NOMO-1 treated with DMSO at 0.1 percent for 48 hours (cell line): Measurements from ENCODE around the gene SLC12A2.

Experiments
- DNase-seq: peaks from one replicate; lab custom pipeline; 2025; ENCODE audit not compliant: unreplicated experiment; lab: John Stamatoyannopoulos, UW

Gene SLC12A2

GRCh38 chr5:128163991-128164390 is 80.4 kb downstream of the SLC12A2 start:
- no peak for DNase-seq

- no peak for DNase-seq
Observed at GRCh38 chr5:128169401-128170017, 85.9 kb downstream of the SLC12A2 start.

GRCh38 chr5:128172102-128172501 is 88.5 kb downstream of the SLC12A2 start:
- no peak for DNase-seq

- no peak for DNase-seq
Observed at GRCh38 chr5:128174951-128175350, 91.4 kb downstream of the SLC12A2 start.

- no peak for DNase-seq
Observed at GRCh38 chr5:128192368-128192767, 108.8 kb downstream of the SLC12A2 start.

- DNase-seq: no peak
Observed at GRCh38 chr5:128193665-128194390, 110.3 kb downstream of the SLC12A2 start.

- DNase-seq: no peak
Observed at GRCh38 chr5:128195316-128195715, 111.8 kb downstream of the SLC12A2 start.

- DNase-seq: no peak
Observed at GRCh38 chr5:128196080-128196479, 112.5 kb downstream of the SLC12A2 start.

- DNase-seq: no peak
Observed at GRCh38 chr5:128196791-128197190, 113.2 kb downstream of the SLC12A2 start.

- DNase-seq: no peak
Observed at GRCh38 chr5:128197896-128198522, 114.4 kb downstream of the SLC12A2 start.

GRCh38 chr5:128199104-128199503 is 115.5 kb downstream of the SLC12A2 start:
- DNase-seq: no peak

GRCh38 chr5:128199611-128200010 is 116.0 kb downstream of the SLC12A2 start:
- no peak for DNase-seq

- peak; percentile 35 for DNase-seq
Observed at GRCh38 chr5:128201065-128201926, 117.7 kb downstream of the SLC12A2 start.

- no peak for DNase-seq
Observed at GRCh38 chr5:128202320-128202719, 118.8 kb downstream of the SLC12A2 start.

GRCh38 chr5:128208436-128208835 is 124.9 kb downstream of the SLC12A2 start:
- no peak for DNase-seq

- DNase-seq: no peak
Observed at GRCh38 chr5:128212191-128212806, 128.7 kb downstream of the SLC12A2 start.

- peak; percentile 53 for DNase-seq
Observed at GRCh38 chr5:128213340-128213739, 129.8 kb downstream of the SLC12A2 start.

GRCh38 chr5:128213833-128214232 is 130.3 kb downstream of the SLC12A2 start:
- DNase-seq: no peak

- no peak for DNase-seq
Observed at GRCh38 chr5:128216285-128216684, 132.7 kb downstream of the SLC12A2 start.

- no peak for DNase-seq
Observed at GRCh38 chr5:128216860-128217531, 133.4 kb downstream of the SLC12A2 start.
